B cell (primary cell): ENCODE results near the gene PPP3CA. TPM values are rescaled to one million over a fixed set of nuclear protein-coding genes. Genes with fewer than 3 reads are reported as not detected.

Source experiments
- ATAC-seq: fragments of 200-7000 bp; cut with Tn5 transposase; one replicate; pipeline ENCODE4 v1.10.0; 2021; ENCODE audit warnings: low read depth, mild to moderate bottlenecking, moderate number of reproducible peaks, moderate library complexity
- CTCF ChIA-PET: fragments of 350-600 bp; sonication (Branson Sonifier 250); formaldehyde crosslinking; loops from one replicate; lab custom pipeline; 2021; ENCODE audit warnings: antibody characterized with exemption, inconsistent platforms; lab: Charles Lee
- POLR2A ChIA-PET: fragments of 350-600 bp; sonication (Branson Sonifier 250); formaldehyde crosslinking; loops from one replicate; lab custom pipeline; 2021; ENCODE audit warnings: antibody characterized with exemption; lab: Charles Lee
- DNase-seq: peaks from one replicate; pipeline ENCODE4 v3.0.0; 2013
- H2AFZ ChIP-seq: 2 replicates; pipeline ENCODE4 v1.6.1; 2012; ENCODE audit warnings: mild to moderate bottlenecking, low read depth, low read length; ENCODE audit not compliant: insufficient read depth, poor library complexity, severe bottlenecking
- H3K27ac ChIP-seq, 2 donors: 1 replicate in 1 of 2; 2 replicates in 1 of 2; pipeline ENCODE4 v1.5.1; 2012 to 2013; ENCODE audit warnings: low read length in 2 of 2, mild to moderate bottlenecking in 2 of 2, moderate library complexity in 1 of 2
- H3K27me3 ChIP-seq, 4 experiments: fragments of 200-600 bp in 1 of 4; sonication (generic) in 1 of 4; replicated peaks in 1 of 4; 1 replicate in 2 of 4; 2 replicates in 2 of 4; pipeline versions ENCODE4 v1.6.1 to v1.7.0; 2013 to 2016; ENCODE audit warnings: low read length in 3 of 4, mild to moderate bottlenecking in 2 of 4, mixed read lengths in 1 of 4, moderate library complexity in 1 of 4; ENCODE audit not compliant: insufficient read depth in 4 of 4, control insufficient read depth in 3 of 4; ENCODE audit errors: control extremely low read depth in 1 of 4
- H3K36me3 ChIP-seq, 2 experiments: replicated peaks in 1 of 2; 1 replicate in 1 of 2; 2 replicates in 1 of 2; pipeline versions ENCODE4 v1.6.1 to v1.7.1; 2013; ENCODE audit warnings: low read length in 1 of 2; ENCODE audit not compliant: insufficient read depth in 2 of 2, control insufficient read depth in 1 of 2; ENCODE audit errors: control extremely low read depth in 1 of 2, extremely low read depth in 1 of 2
- H3K4me1 ChIP-seq, 2 donors: fragments of 200-600 bp in 1 of 2; sonication (generic) in 1 of 2; 1 replicate in 1 of 2; 2 replicates in 1 of 2; pipeline versions ENCODE4 v1.5.1 to v1.6.1; 2013 to 2017; ENCODE audit warnings: low read length in 2 of 2; ENCODE audit not compliant: control insufficient read depth in 2 of 2, insufficient read depth in 2 of 2
- H3K4me2 ChIP-seq: replicated peaks from 2 replicates; pipeline ENCODE3; 2012; ENCODE audit warnings: mild to moderate bottlenecking, low read depth, low read length; ENCODE audit not compliant: poor library complexity, severe bottlenecking
- H3K4me3 ChIP-seq, 5 experiments: fragments of 200-600 bp in 1 of 5; sonication (generic) in 1 of 5; 1 replicate in 3 of 5; 2 replicates in 2 of 5; pipeline versions ENCODE4 v1.5.1 to v1.7.0; 2011 to 2016; ENCODE audit warnings: low read length in 4 of 5, mild to moderate bottlenecking in 4 of 5, low read depth in 2 of 5, control low read depth in 1 of 5, moderate library complexity in 1 of 5; ENCODE audit not compliant: insufficient read depth in 1 of 5; ENCODE audit errors: control extremely low read depth in 1 of 5, extremely low read depth in 1 of 5
- H3K79me2 ChIP-seq: fragments of 200-600 bp; sonication (generic); one replicate; pipeline ENCODE4 v1.6.0; 2016; ENCODE audit warnings: low read length; ENCODE audit not compliant: control insufficient read depth, insufficient read depth
- H3K9ac ChIP-seq: fragments of 200-600 bp; sonication (generic); 2 replicates; pipeline ENCODE4 v1.6.1; 2017; ENCODE audit warnings: mild to moderate bottlenecking, low read length, moderate library complexity
- H3K9me3 ChIP-seq, 3 donors: one replicate each; pipeline versions ENCODE4 v1.6.1 to v1.7.1; 2013; ENCODE audit warnings: low read length in 2 of 3; ENCODE audit not compliant: control insufficient read depth in 2 of 3, insufficient read depth in 1 of 3; ENCODE audit errors: control extremely low read depth in 1 of 3
- H4K20me1 ChIP-seq: 2 replicates; pipeline ENCODE4 v1.6.0; 2012; ENCODE audit warnings: mild to moderate bottlenecking, low read length; ENCODE audit not compliant: insufficient read depth, control insufficient read depth, poor library complexity, severe bottlenecking
- H3K27ac Mint-ChIP-seq: one replicate; pipeline ENCODE4 v1.8.0; 2021; ENCODE audit warnings: mixed read lengths
- H3K27me3 Mint-ChIP-seq: one replicate; pipeline ENCODE4 v1.8.0; 2021; ENCODE audit warnings: mixed read lengths
- H3K4me1 Mint-ChIP-seq: one replicate; pipeline ENCODE4 v1.8.0; 2021; ENCODE audit warnings: mixed read lengths
- H3K4me3 Mint-ChIP-seq: one replicate; pipeline ENCODE4 v1.8.0; 2021; ENCODE audit warnings: mixed read lengths
- H3K9me3 Mint-ChIP-seq: one replicate; pipeline ENCODE4 v1.8.0; 2022; ENCODE audit warnings: mixed read lengths; ENCODE audit not compliant: insufficient read depth
- EZH2 ChIP-seq: IDR thresholded peaks from 2 replicates; pipeline ENCODE4 v1.6.1; 2012; ENCODE audit warnings: borderline replicate concordance, low read depth, mild to moderate bottlenecking, moderate library complexity, low read length; ENCODE audit not compliant: insufficient read depth, poor library complexity, severe bottlenecking
- WGBS: methylation state at CpG from one replicate; pipeline ENCODE4 v1.1.5; 2013; ENCODE audit warnings: missing lambda C conversion rate; ENCODE audit not compliant: insufficient coverage; 5-methylcytosine and 5-hydroxymethylcytosine counted together
- intact Hi-C: fragments of 100-400 bp; cut with micrococcal nuclease; formaldehyde crosslinking; loops from one replicate; pipeline ENCODE4 v1.10.0; 2022
- polyA plus RNA-seq: library from polyadenylated mRNA; depleted of rRNA; stranded (reverse); fragments of >200 nt; gene quantifications from 2 replicates; pipeline ENCODE4 v1.2.3, GENCODE V29; 2012
- total RNA-seq, 2 donors: library from RNA; stranded (reverse); fragments of 120-200 nt in 1 of 2; gene quantifications; 1 replicate in 1 of 2; 2 replicates in 1 of 2; pipeline versions ENCODE4 v1.2.3 to v1.2.4, GENCODE V29; 2013 to 2022
- TF ChIP-seq, protein P1 (sequence below): fragments of 200-600 bp; IDR thresholded peaks from one replicate; pipeline ENCODE4 v1.8.0; 2022; ENCODE audit warnings: antibody characterized with exemption, mild to moderate bottlenecking

PPP3CA gene
- total and polyA plus RNA-seq, 2 donors (not counting 1 experiment from before 2014, with no cell fraction given): 14.3 to 85.1 TPM

DNA sequence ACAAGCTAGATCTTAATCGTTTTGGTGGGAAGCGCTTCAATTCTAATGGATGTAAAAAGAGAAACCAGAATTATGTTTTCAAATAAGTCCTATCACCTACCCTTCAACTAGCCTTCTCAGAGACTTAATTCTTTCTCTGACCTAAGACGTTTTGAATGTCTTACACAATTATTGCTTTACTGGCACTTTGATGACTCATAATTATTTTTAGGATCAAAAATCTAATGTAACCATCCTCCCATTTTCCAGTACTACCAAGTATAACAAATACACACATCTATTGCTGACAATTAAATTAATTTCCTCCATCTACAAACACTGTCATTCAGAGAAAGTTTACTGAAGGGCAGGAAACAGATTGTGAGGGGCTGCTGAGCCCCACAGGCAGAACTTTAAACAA, 108.6 kb downstream of the PPP3CA start:
- H3K27ac Mint-ChIP-seq: no peak overlapping the region
- H3K27me3 Mint-ChIP-seq: no peaks in the 10 kb centered on the region
- DNase-seq (no peak), ATAC-seq (no peak)
- no peak overlapping the region for H3K4me3 ChIP-seq
- POLR2A ChIA-PET: no interaction called here
- peaks cover 15 to 41% of the 10 kb centered on the region in 2 donors for H3K4me1 ChIP-seq
- H3K4me1 Mint-ChIP-seq: peaks cover 59% of the 10 kb centered on the region
- H3K9me3 ChIP-seq: peaks cover 0 to 3% (median 0%) of the 10 kb centered on the region in 3 donors
- intact Hi-C loops: loop anchor here (5.0 kb wide), 1 partner anchor 36 kb away; no protein-coding TSS in a partner anchor
- H3K4me2 ChIP-seq: no peak overlapping the region
- no peak overlapping the region for H3K4me3 Mint-ChIP-seq
- no peaks in the 10 kb centered on the region for H3K27me3 ChIP-seq
- CTCF ChIA-PET: no interaction called here
- TF ChIP-seq EZH2: no peak
- TF ChIP-seq, protein P1, sequence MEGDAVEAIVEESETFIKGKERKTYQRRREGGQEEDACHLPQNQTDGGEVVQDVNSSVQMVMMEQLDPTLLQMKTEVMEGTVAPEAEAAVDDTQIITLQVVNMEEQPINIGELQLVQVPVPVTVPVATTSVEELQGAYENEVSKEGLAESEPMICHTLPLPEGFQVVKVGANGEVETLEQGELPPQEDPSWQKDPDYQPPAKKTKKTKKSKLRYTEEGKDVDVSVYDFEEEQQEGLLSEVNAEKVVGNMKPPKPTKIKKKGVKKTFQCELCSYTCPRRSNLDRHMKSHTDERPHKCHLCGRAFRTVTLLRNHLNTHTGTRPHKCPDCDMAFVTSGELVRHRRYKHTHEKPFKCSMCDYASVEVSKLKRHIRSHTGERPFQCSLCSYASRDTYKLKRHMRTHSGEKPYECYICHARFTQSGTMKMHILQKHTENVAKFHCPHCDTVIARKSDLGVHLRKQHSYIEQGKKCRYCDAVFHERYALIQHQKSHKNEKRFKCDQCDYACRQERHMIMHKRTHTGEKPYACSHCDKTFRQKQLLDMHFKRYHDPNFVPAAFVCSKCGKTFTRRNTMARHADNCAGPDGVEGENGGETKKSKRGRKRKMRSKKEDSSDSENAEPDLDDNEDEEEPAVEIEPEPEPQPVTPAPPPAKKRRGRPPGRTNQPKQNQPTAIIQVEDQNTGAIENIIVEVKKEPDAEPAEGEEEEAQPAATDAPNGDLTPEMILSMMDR: no peak
- H2AFZ ChIP-seq: no peak overlapping the region
- H3K9ac ChIP-seq: no peak overlapping the region
- WGBS: 20% methylated on average over 1 of the region's 3 CpGs
- H3K27ac ChIP-seq: no peak overlapping the region
- peaks cover 84% of the 10 kb centered on the region for H4K20me1 ChIP-seq
- no peaks in the 10 kb centered on the region for H3K9me3 Mint-ChIP-seq
- H3K79me2 ChIP-seq: peaks cover 94% of the 10 kb centered on the region
- peaks cover 0 to 2% of the 10 kb centered on the region in 2 experiments for H3K36me3 ChIP-seq

DNA sequence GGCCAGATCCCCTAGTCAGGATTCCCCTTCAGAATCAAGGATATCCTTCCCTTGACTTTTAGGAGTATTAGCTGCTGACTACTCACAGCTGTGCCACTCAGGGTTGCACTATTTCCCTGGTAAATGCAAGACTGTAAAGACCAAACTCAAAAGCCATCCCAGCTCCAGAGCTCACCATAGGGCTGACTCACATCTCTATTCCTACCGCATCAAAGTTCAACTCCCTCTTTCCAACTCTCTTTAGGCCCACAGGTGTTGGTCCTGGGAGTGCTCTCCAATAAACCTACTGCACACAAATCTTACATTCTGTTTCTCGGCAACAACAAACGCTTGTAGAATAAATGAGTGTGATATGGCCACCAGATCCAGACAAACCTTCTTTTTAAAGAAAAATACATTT, 109.6 kb downstream of the PPP3CA start:
- H3K36me3 ChIP-seq: no peaks in the 10 kb centered on the region
- peaks cover 15 to 41% of the 10 kb centered on the region in 2 donors for H3K4me1 ChIP-seq
- H4K20me1 ChIP-seq: peaks cover 80% of the 10 kb centered on the region
- no peak overlapping the region for H3K27ac ChIP-seq
- no peak for ATAC-seq
- no peak overlapping the region for H3K27ac Mint-ChIP-seq
- peaks cover 57% of the 10 kb centered on the region for H3K4me1 Mint-ChIP-seq
- no peak overlapping the region for H2AFZ ChIP-seq
- H3K27me3 Mint-ChIP-seq: no peaks in the 10 kb centered on the region
- CTCF ChIA-PET: no interaction called here
- TF ChIP-seq EZH2: no peak
- TF ChIP-seq, protein P1: no peak
- no peaks in the 10 kb centered on the region for H3K9me3 Mint-ChIP-seq
- intact Hi-C loops: loop anchor here (5.0 kb wide), 1 partner anchor 35 kb away; no protein-coding TSS in a partner anchor
- H3K9me3 ChIP-seq: peaks cover 0 to 3% (median 0%) of the 10 kb centered on the region in 3 donors
- H3K4me3 ChIP-seq: no peak overlapping the region
- POLR2A ChIA-PET: no interaction called here
- H3K79me2 ChIP-seq: peaks cover 94% of the 10 kb centered on the region
- H3K27me3 ChIP-seq: no peaks in the 10 kb centered on the region
- no CpG with 5 or more reads among the region's 3 CpGs for WGBS
- DNase-seq: no peak
- H3K4me2 ChIP-seq: no peak overlapping the region
- no peak overlapping the region for H3K4me3 Mint-ChIP-seq
- no peak overlapping the region for H3K9ac ChIP-seq
